H9 (cell line): Measurements from ENCODE around the gene B3GNT3. TPM values are rescaled to one million over a fixed set of nuclear protein-coding genes. Genes with fewer than 3 reads are reported as not detected.
A peak's percentile ranks its signal among the peaks of the same experiment; 100 is the strongest.

Source experiments
- DNase-seq: peaks from one replicate; pipeline ENCODE4 v3.0.0-alpha.2; 2017
- H2AFZ ChIP-seq: one replicate; pipeline ENCODE4 v1.6.1; 2013; ENCODE audit warnings: mild to moderate bottlenecking, low read length, control low read depth, moderate library complexity
- H2AK5ac ChIP-seq: 2 replicates; pipeline ENCODE4 v1.6.1; 2013; ENCODE audit warnings: low read length, control low read depth, mixed read lengths; ENCODE audit not compliant: insufficient read length
- H2BK120ac ChIP-seq: one replicate; pipeline ENCODE4 v1.6.1; 2013; ENCODE audit warnings: low read depth, mild to moderate bottlenecking, low read length, control low read depth, inconsistent platforms; ENCODE audit not compliant: poor library complexity, severe bottlenecking
- H2BK12ac ChIP-seq: 2 replicates; pipeline ENCODE4 v1.6.1; 2013; ENCODE audit warnings: low read length, control low read depth, mixed read lengths, low read depth; ENCODE audit not compliant: insufficient read length
- H2BK15ac ChIP-seq: 2 replicates; pipeline ENCODE4 v1.6.1; 2013; ENCODE audit warnings: low read depth, low read length, control low read depth
- H2BK20ac ChIP-seq: one replicate; pipeline ENCODE4 v1.6.1; 2013; ENCODE audit warnings: low read depth, mild to moderate bottlenecking, low read length, control low read depth, inconsistent platforms; ENCODE audit not compliant: poor library complexity, severe bottlenecking
- H2BK5ac ChIP-seq: 2 replicates; pipeline ENCODE4 v1.6.1; 2013; ENCODE audit warnings: low read length, control low read depth, mixed read lengths; ENCODE audit not compliant: insufficient read length
- H3K14ac ChIP-seq: 2 replicates; pipeline ENCODE4 v1.6.1; 2013; ENCODE audit warnings: low read length, control low read depth; ENCODE audit not compliant: insufficient read depth
- H3K18ac ChIP-seq: 2 replicates; pipeline ENCODE4 v1.6.1; 2013; ENCODE audit warnings: low read depth, mild to moderate bottlenecking, mixed read lengths, low read length, control low read depth; ENCODE audit not compliant: insufficient read length
- H3K23ac ChIP-seq: 2 replicates; pipeline ENCODE4 v1.6.1; 2013; ENCODE audit warnings: low read length, control low read depth, mixed read lengths, low read depth; ENCODE audit not compliant: insufficient read length
- H3K23me2 ChIP-seq: 2 replicates; pipeline ENCODE4 v1.6.1; 2013; ENCODE audit warnings: low read depth, mild to moderate bottlenecking, mixed read lengths, low read length, control low read depth; ENCODE audit not compliant: insufficient read length, poor library complexity, severe bottlenecking
- H3K27ac ChIP-seq: 2 replicates; pipeline ENCODE4 v1.5.1; 2013; ENCODE audit warnings: low read length, control low read depth, mixed read lengths, low read depth; ENCODE audit not compliant: insufficient read length
- H3K27me3 ChIP-seq: 2 replicates; pipeline ENCODE4 v1.6.1; 2013; ENCODE audit warnings: low read length, control low read depth, inconsistent platforms; ENCODE audit not compliant: insufficient read depth
- H3K4ac ChIP-seq: 2 replicates; pipeline ENCODE4 v1.6.1; 2013; ENCODE audit warnings: low read depth, mild to moderate bottlenecking, control low read depth, inconsistent platforms, low read length, moderate library complexity
- H3K4me1 ChIP-seq: 2 replicates; pipeline ENCODE4 v1.6.1; 2013; ENCODE audit warnings: low read length, control low read depth, inconsistent platforms; ENCODE audit not compliant: insufficient read depth
- H3K4me2 ChIP-seq: 2 replicates; pipeline ENCODE4 v1.6.1; 2013; ENCODE audit warnings: low read length, control low read depth, mixed read lengths; ENCODE audit not compliant: insufficient read length, insufficient read depth
- H3K56ac ChIP-seq: 2 replicates; pipeline ENCODE4 v1.6.1; 2013; ENCODE audit warnings: low read depth, mild to moderate bottlenecking, mixed read lengths, low read length, control low read depth; ENCODE audit not compliant: insufficient read length
- H3K79me1 ChIP-seq: 2 replicates; pipeline ENCODE4 v1.6.1; 2013; ENCODE audit warnings: low read depth, mild to moderate bottlenecking, moderate library complexity, low read length, control low read depth, inconsistent platforms; ENCODE audit not compliant: insufficient read depth, poor library complexity, severe bottlenecking
- H3K79me2 ChIP-seq: 2 replicates; pipeline ENCODE4 v1.6.1; 2013; ENCODE audit warnings: low read length, control low read depth, inconsistent platforms; ENCODE audit not compliant: insufficient read depth
- H3K9ac ChIP-seq: 2 replicates; pipeline ENCODE4 v1.6.1; 2013; ENCODE audit warnings: low read length, control low read depth, mixed read lengths; ENCODE audit not compliant: insufficient read length; ENCODE audit errors: extremely low read depth
- H3K9me3 ChIP-seq: one replicate; pipeline ENCODE4 v1.6.1; 2013; ENCODE audit warnings: low read depth, low read length, inconsistent platforms; ENCODE audit not compliant: control insufficient read depth
- H3T11ph ChIP-seq: one replicate; pipeline ENCODE4 v1.6.1; 2013; ENCODE audit warnings: mild to moderate bottlenecking, low read length, control low read depth, inconsistent platforms
- H4K20me1 ChIP-seq: one replicate; pipeline ENCODE4 v1.6.1; 2013; ENCODE audit not compliant: control insufficient read depth, insufficient read length, insufficient read depth
- H4K5ac ChIP-seq: 2 replicates; pipeline ENCODE4 v1.6.1; 2013; ENCODE audit warnings: low read depth, mild to moderate bottlenecking, mixed read lengths, low read length, control low read depth; ENCODE audit not compliant: insufficient read length
- H4K8ac ChIP-seq: replicated peaks from 2 replicates; pipeline ENCODE4 v1.6.1; 2013; ENCODE audit warnings: low read length, control low read depth, mixed read lengths, low read depth; ENCODE audit not compliant: insufficient read length
- H4K91ac ChIP-seq: 2 replicates; pipeline ENCODE4 v1.6.1; 2013; ENCODE audit warnings: low read depth, mild to moderate bottlenecking, moderate library complexity, mixed read lengths, low read length, control low read depth; ENCODE audit not compliant: insufficient read length
- H3K27ac Mint-ChIP-seq, 3 experiments: 2 replicates in 2 of 3; 3 replicates in 1 of 3; pipeline ENCODE4 v1.8.0; 2020 to 2021; ENCODE audit warnings: mixed read lengths in 3 of 3, mild to moderate bottlenecking in 1 of 3, moderate library complexity in 1 of 3
- H3K27me3 Mint-ChIP-seq: 2 replicates; pipeline ENCODE4 v1.8.0; 2021; ENCODE audit warnings: low read depth, mild to moderate bottlenecking, moderate library complexity, mixed read lengths
- H3K36me3 Mint-ChIP-seq, 3 experiments: 2 replicates in 2 of 3; 3 replicates in 1 of 3; pipeline ENCODE4 v1.8.0; 2020 to 2021; ENCODE audit warnings: low read depth in 3 of 3, mixed read lengths in 3 of 3; ENCODE audit not compliant: insufficient read depth in 1 of 3
- H3K4me1 Mint-ChIP-seq, 2 experiments: 2 replicates each; pipeline ENCODE4 v1.8.0; 2020; ENCODE audit warnings: mixed read lengths in 2 of 2
- H3K4me3 Mint-ChIP-seq, 2 experiments: 2 replicates in 1 of 2; 3 replicates in 1 of 2; pipeline ENCODE4 v1.8.0; 2020 to 2021; ENCODE audit warnings: mild to moderate bottlenecking in 2 of 2, mixed read lengths in 2 of 2, moderate library complexity in 1 of 2
- H3K9me3 Mint-ChIP-seq, 2 experiments: 2 replicates in 1 of 2; 3 replicates in 1 of 2; pipeline ENCODE4 v1.8.0; 2020; ENCODE audit warnings: mild to moderate bottlenecking in 2 of 2, mixed read lengths in 2 of 2, moderate library complexity in 1 of 2
- WGBS: extraction: QIAGEN DNeasy Blood & Tissue Kit; methylation state at CpG from one replicate; pipeline ENCODE4 v1.1.7; 2013; ENCODE audit warnings: missing lambda C conversion rate, low lambda C conversion rate, mixed read lengths; ENCODE audit not compliant: insufficient read length; ENCODE audit errors: extremely low coverage; 5-methylcytosine and 5-hydroxymethylcytosine counted together
- total RNA-seq: library from RNA; stranded (reverse); gene quantifications from 2 replicates; pipeline ENCODE4 v1.2.1, GENCODE V29; 2021
- TF ChIP-seq, protein P1 (sequence below): fragments of 200-600 bp; sonication (generic); conservative IDR thresholded peaks from 3 replicates; pipeline ENCODE4 v1.8.0; 2021; ENCODE audit warnings: antibody characterized with exemption, mild to moderate bottlenecking

B3GNT3 gene
- total RNA-seq, 1 experiment from 2014 or later = 0.96 TPM

DNA sequence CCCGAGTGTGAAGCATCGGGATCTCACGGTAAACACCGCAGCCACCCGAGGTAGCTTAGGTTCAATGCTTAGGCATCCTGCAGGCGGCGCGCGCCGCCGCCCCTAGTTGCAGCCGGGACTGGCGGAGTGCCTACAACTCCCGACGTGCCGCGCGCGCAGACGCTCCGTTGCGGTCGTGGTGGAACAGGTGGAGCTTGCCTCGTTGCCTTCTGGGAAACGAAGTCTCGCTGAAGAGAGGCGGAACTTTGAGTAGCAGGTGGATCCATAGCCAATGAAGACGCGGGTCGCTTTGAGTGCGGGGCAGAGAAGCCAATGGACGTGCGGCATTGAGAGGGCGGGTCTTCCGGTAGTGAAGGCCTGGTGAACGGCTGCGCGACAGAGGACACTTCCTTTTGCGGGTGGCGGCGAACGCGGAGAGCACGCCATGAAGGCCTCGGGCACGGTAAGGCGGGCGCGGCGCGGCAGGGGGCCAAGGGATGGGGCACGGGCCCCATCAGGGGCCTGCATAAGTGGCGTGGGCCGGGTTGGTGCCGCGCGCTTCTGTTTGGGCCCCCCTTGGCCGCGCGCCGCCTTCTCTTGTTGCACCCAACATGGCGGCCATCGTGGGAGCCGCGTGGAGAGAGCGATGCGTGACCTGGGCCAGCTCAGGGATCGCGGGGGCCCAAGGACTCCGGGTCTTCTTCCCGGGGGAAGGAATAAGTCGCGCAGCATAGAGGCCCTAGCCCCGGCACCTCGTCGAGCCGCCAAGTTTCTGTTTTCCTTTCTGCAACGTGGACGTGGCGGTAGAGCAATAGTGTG is 64.8 kb downstream of the B3GNT3 start, which contains the start of gene RPL18A:
RPL18A (plus strand) TSS at position 378 of the 798 bp plus-strand sequence; CDS start at position 425, 47 bp downstream.
- peaks cover 7% of the 10 kb centered on the region for H3K27me3 Mint-ChIP-seq
- whole genome bisulfite sequencing = no CpG with 5 or more reads among the region's 80 CpGs
- H3K9me3 ChIP-seq = no peaks in the 10 kb centered on the region
- peak; percentile 100 for DNase-seq
- no peak within 1 kb of the TSS for H2BK5ac ChIP-seq
- peak within 1 kb of the TSS; percentile 13; the same call in 1 of the 2 replicates for H3K4ac ChIP-seq
- H3K4me1 Mint-ChIP-seq = peaks cover 13 to 27% of the 10 kb centered on the region in 2 experiments
- H3K27ac Mint-ChIP-seq = peak within 1 kb of the TSS; percentile 96 to 99 (median 97)
- peak within 1 kb of the TSS; percentile 37 for H3K27ac ChIP-seq
- no peaks in the 10 kb centered on the region for H4K20me1 ChIP-seq
- no peak within 1 kb of the TSS for H2AK5ac ChIP-seq
- no peak within 1 kb of the TSS for H4K5ac ChIP-seq
- H2BK120ac ChIP-seq = no peak within 1 kb of the TSS
- no peak within 1 kb of the TSS for H4K91ac ChIP-seq
- H3K14ac ChIP-seq = peak within 1 kb of the TSS; percentile 91
- H3K4me1 ChIP-seq = no peaks in the 10 kb centered on the region
- H3K9ac ChIP-seq = peak within 1 kb of the TSS; percentile 99
- peak within 1 kb of the TSS; percentile 99 to 100 for H3K4me3 Mint-ChIP-seq
- no peak within 1 kb of the TSS for H2AFZ ChIP-seq
- peaks cover 16% of the 10 kb centered on the region; the same call in 1 of the 2 replicates for H3K79me2 ChIP-seq
- H3K36me3 Mint-ChIP-seq = peaks cover 40 to 53% (median 45%) of the 10 kb centered on the region in 3 experiments
- no peak within 1 kb of the TSS for H3T11ph ChIP-seq
- no peaks in the 10 kb centered on the region for H3K27me3 ChIP-seq
- no peak within 1 kb of the TSS for H4K8ac ChIP-seq
- peak within 1 kb of the TSS; percentile 71 for H3K18ac ChIP-seq
- TF ChIP-seq, protein P1, sequence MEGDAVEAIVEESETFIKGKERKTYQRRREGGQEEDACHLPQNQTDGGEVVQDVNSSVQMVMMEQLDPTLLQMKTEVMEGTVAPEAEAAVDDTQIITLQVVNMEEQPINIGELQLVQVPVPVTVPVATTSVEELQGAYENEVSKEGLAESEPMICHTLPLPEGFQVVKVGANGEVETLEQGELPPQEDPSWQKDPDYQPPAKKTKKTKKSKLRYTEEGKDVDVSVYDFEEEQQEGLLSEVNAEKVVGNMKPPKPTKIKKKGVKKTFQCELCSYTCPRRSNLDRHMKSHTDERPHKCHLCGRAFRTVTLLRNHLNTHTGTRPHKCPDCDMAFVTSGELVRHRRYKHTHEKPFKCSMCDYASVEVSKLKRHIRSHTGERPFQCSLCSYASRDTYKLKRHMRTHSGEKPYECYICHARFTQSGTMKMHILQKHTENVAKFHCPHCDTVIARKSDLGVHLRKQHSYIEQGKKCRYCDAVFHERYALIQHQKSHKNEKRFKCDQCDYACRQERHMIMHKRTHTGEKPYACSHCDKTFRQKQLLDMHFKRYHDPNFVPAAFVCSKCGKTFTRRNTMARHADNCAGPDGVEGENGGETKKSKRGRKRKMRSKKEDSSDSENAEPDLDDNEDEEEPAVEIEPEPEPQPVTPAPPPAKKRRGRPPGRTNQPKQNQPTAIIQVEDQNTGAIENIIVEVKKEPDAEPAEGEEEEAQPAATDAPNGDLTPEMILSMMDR = peak; percentile 82
- peaks cover 7% of the 10 kb centered on the region for H3K79me1 ChIP-seq
- H3K23me2 ChIP-seq = peaks cover 4% of the 10 kb centered on the region
- no peak within 1 kb of the TSS for H2BK20ac ChIP-seq
- H2BK12ac ChIP-seq = no peak within 1 kb of the TSS
- H3K56ac ChIP-seq = no peak within 1 kb of the TSS
- no peak within 1 kb of the TSS for H2BK15ac ChIP-seq
- peak within 1 kb of the TSS; percentile 100 for H3K4me2 ChIP-seq
- H3K9me3 Mint-ChIP-seq = peaks cover 0 to 2% of the 10 kb centered on the region in 2 experiments; a peak in 2 of 5 replicates
- no peak within 1 kb of the TSS for H3K23ac ChIP-seq
